ENCODE data around the gene COL4A1. TPM values are rescaled to one million over a fixed set of nuclear protein-coding genes. Genes with fewer than 3 reads are reported as not detected.

COL4A1 gene
- total RNA-seq, 1 experiment from 2014 or later, result 4.8 TPM

- ChIA-PET POLR2A (no interaction called here), CTCF (no interaction called here)
- Histone ChIP-seq H3K36me3 (ENCODE audit: control insufficient read depth, insufficient read depth, low read length) (no peaks in the 10 kb centered on the region), H3K4me1 (peaks cover 17% of the 10 kb centered on the region), H3K27me3 (replicated peaks; ENCODE audit: control insufficient read depth, insufficient read depth, low read length) (no peaks in the 10 kb centered on the region), H3K4me3 (ENCODE audit: low read depth, low read length) (no peak overlapping the region), H3K9me3 (no peaks in the 10 kb centered on the region)
- H3K36me3 Mint-ChIP-seq (ENCODE audit: insufficient read depth, unreplicated experiment), result no peaks in the 10 kb centered on the region
- H3K27me3 Mint-ChIP-seq (ENCODE audit: insufficient read depth, unreplicated experiment), result no peaks in the 10 kb centered on the region
- H3K4me1 Mint-ChIP-seq (ENCODE audit: low read depth, unreplicated experiment), result peaks cover 14% of the 10 kb centered on the region
- no TSS peak for BruUV-seq (replicated peaks)
- H3K9me3 Mint-ChIP-seq (ENCODE audit: unreplicated experiment), result no peaks in the 10 kb centered on the region
- DNase-seq, result no peak
- intact Hi-C loops (cut with micrococcal nuclease; ENCODE audit: unreplicated experiment), result no loop called here
- H3K4me3 Mint-ChIP-seq (ENCODE audit: unreplicated experiment), result no peak overlapping the region
- no peak overlapping the region for H3K27ac Mint-ChIP-seq (ENCODE audit: unreplicated experiment)
- TF ChIP-seq CTCF (IDR thresholded peaks at IDR 0.05; ENCODE audit: insufficient read depth in 1 of 2, low read depth in 1 of 2, low read length in 1 of 2, severe bottlenecking in 1 of 2, unreplicated experiment in 1 of 2), result no peak
Observed at GRCh38 chr13:110231348-110232047, 75.5 kb downstream of the COL4A1 start.

GRCh38 chr13:110230661-110231347 lies 76.2 kb downstream of the COL4A1 start:
- H3K27me3 Mint-ChIP-seq (ENCODE audit: insufficient read depth, unreplicated experiment), result no peaks in the 10 kb centered on the region
- intact Hi-C loops (cut with micrococcal nuclease; ENCODE audit: unreplicated experiment), result no loop called here
- ChIA-PET POLR2A (no interaction called here), CTCF (no interaction called here)
- H3K9me3 ChIP-seq, result no peaks in the 10 kb centered on the region
- no peaks in the 10 kb centered on the region for H3K9me3 Mint-ChIP-seq (ENCODE audit: unreplicated experiment)
- no peak overlapping the region for H3K27ac Mint-ChIP-seq (ENCODE audit: unreplicated experiment)
- TF ChIP-seq CTCF (IDR thresholded peaks at IDR 0.05; ENCODE audit: insufficient read depth in 1 of 2, low read depth in 1 of 2, low read length in 1 of 2, severe bottlenecking in 1 of 2, unreplicated experiment in 1 of 2), result no peak
- no peaks in the 10 kb centered on the region for H3K36me3 Mint-ChIP-seq (ENCODE audit: insufficient read depth, unreplicated experiment)
- H3K4me3 ChIP-seq (ENCODE audit: low read depth, low read length), result no peak overlapping the region
- no TSS peak for BruUV-seq (replicated peaks)
- peaks cover 21% of the 10 kb centered on the region for H3K4me1 Mint-ChIP-seq (ENCODE audit: low read depth, unreplicated experiment)
- H3K36me3 ChIP-seq (ENCODE audit: control insufficient read depth, insufficient read depth, low read length), result no peaks in the 10 kb centered on the region
- DNase-seq, result no peak
- no peak overlapping the region for H3K4me3 Mint-ChIP-seq (ENCODE audit: unreplicated experiment)
- H3K4me1 ChIP-seq, result peaks cover 24% of the 10 kb centered on the region
- H3K27me3 ChIP-seq (replicated peaks; ENCODE audit: control insufficient read depth, insufficient read depth, low read length), result no peaks in the 10 kb centered on the region

GRCh38 chr13:110229905-110230563 lies 76.9 kb downstream of the COL4A1 start:
- Mint-ChIP-seq H3K4me1 (ENCODE audit: low read depth, unreplicated experiment) (peaks cover 22% of the 10 kb centered on the region), H3K27me3 (ENCODE audit: insufficient read depth, unreplicated experiment) (no peaks in the 10 kb centered on the region), H3K4me3 (ENCODE audit: unreplicated experiment) (no peak overlapping the region), H3K27ac (ENCODE audit: unreplicated experiment) (no peak overlapping the region), H3K9me3 (ENCODE audit: unreplicated experiment) (no peaks in the 10 kb centered on the region), H3K36me3 (ENCODE audit: insufficient read depth, unreplicated experiment) (no peaks in the 10 kb centered on the region)
- CTCF ChIA-PET, result no interaction called here
- no peak overlapping the region for H3K4me3 ChIP-seq (ENCODE audit: low read depth, low read length)
- intact Hi-C loops (cut with micrococcal nuclease; ENCODE audit: unreplicated experiment), result loop anchor here (5.0 kb wide), 1 partner anchor 32 kb away; no protein-coding TSS in a partner anchor
- no peak for DNase-seq
- POLR2A ChIA-PET, result no interaction called here
- no peaks in the 10 kb centered on the region for H3K9me3 ChIP-seq
- no peaks in the 10 kb centered on the region for H3K36me3 ChIP-seq (ENCODE audit: control insufficient read depth, insufficient read depth, low read length)
- H3K4me1 ChIP-seq, result peaks cover 27% of the 10 kb centered on the region
- no peak for TF ChIP-seq CTCF (IDR thresholded peaks at IDR 0.05; ENCODE audit: insufficient read depth in 1 of 2, low read depth in 1 of 2, low read length in 1 of 2, severe bottlenecking in 1 of 2, unreplicated experiment in 1 of 2)
- no TSS peak for BruUV-seq (replicated peaks)
- H3K27me3 ChIP-seq (replicated peaks; ENCODE audit: control insufficient read depth, insufficient read depth, low read length), result no peaks in the 10 kb centered on the region
